Endothelial cell of umbilical vein (primary cell): ENCODE measurements around the gene FIS1.

Experiments used
- MYC ChIP-seq: IDR thresholded peaks from one replicate; pipeline ENCODE4 v1.6.1; 2011; ENCODE audit warnings: mild to moderate bottlenecking, low read depth, low read length
- POLR2A ChIP-seq: IDR thresholded peaks from 2 replicates; pipeline ENCODE4 v1.6.1; 2012; ENCODE audit warnings: low read depth, mild to moderate bottlenecking, control low read depth, low read length
- POLR2AphosphoS5 ChIP-seq: IDR thresholded peaks from 2 replicates; pipeline ENCODE4 v1.6.1; 2012; ENCODE audit warnings: low read depth, mild to moderate bottlenecking, control low read depth, low read length, moderate library complexity; ENCODE audit not compliant: insufficient read depth
- TF ChIP-seq, protein P1 (sequence below), 2 donors: IDR thresholded peaks; 1 replicate in 1 of 2; 2 replicates in 1 of 2; pipeline ENCODE4 v1.5.1; 2011; ENCODE audit warnings: low read length in 2 of 2, mild to moderate bottlenecking in 2 of 2, moderate library complexity in 2 of 2, control low read depth in 1 of 2, inconsistent platforms in 1 of 2, low read depth in 1 of 2; ENCODE audit not compliant: insufficient read depth in 1 of 2; ENCODE audit errors: extremely low read depth in 1 of 2

DNA sequence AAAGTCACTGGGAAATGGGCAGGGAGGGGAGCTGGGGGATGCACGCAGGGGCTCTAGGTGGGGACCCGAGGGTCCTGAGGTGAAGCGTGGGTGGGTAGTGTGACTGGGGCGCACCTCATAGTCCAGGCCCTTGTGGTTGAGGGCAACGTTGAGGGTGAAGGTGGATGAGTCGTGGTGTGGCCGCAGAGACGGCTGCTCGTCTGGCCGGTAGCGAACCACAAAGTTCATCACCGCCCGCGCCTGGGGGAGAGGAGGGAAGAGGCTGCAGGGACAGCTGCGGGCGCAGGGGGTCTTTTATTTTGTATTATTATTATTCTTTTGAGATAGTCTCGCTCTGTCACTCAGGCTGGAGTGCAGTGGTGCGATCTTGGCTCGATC lies 38.2 kb downstream of the FIS1 start:
- TF ChIP-seq, protein P1, sequence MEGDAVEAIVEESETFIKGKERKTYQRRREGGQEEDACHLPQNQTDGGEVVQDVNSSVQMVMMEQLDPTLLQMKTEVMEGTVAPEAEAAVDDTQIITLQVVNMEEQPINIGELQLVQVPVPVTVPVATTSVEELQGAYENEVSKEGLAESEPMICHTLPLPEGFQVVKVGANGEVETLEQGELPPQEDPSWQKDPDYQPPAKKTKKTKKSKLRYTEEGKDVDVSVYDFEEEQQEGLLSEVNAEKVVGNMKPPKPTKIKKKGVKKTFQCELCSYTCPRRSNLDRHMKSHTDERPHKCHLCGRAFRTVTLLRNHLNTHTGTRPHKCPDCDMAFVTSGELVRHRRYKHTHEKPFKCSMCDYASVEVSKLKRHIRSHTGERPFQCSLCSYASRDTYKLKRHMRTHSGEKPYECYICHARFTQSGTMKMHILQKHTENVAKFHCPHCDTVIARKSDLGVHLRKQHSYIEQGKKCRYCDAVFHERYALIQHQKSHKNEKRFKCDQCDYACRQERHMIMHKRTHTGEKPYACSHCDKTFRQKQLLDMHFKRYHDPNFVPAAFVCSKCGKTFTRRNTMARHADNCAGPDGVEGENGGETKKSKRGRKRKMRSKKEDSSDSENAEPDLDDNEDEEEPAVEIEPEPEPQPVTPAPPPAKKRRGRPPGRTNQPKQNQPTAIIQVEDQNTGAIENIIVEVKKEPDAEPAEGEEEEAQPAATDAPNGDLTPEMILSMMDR (IDR thresholded peaks at IDR 0.05; ENCODE audit: extremely low read depth in 1 of 2, insufficient read depth in 1 of 2, low read depth in 1 of 2, low read length in 2 of 2): no peak
- TF ChIP-seq MYC (no peak), POLR2AphosphoS5 (no peak), POLR2A (no peak)
